GM04504 (cell line): ENCODE results near the gene BDH1.
A peak's percentile ranks its signal among the peaks of the same experiment; 100 is the strongest.

ENCODE experiments used
- DNase-seq: peaks from one replicate; pipeline ENCODE4 v3.0.0-alpha.2; 2012; ENCODE audit warnings: low read depth

Gene BDH1

DNA sequence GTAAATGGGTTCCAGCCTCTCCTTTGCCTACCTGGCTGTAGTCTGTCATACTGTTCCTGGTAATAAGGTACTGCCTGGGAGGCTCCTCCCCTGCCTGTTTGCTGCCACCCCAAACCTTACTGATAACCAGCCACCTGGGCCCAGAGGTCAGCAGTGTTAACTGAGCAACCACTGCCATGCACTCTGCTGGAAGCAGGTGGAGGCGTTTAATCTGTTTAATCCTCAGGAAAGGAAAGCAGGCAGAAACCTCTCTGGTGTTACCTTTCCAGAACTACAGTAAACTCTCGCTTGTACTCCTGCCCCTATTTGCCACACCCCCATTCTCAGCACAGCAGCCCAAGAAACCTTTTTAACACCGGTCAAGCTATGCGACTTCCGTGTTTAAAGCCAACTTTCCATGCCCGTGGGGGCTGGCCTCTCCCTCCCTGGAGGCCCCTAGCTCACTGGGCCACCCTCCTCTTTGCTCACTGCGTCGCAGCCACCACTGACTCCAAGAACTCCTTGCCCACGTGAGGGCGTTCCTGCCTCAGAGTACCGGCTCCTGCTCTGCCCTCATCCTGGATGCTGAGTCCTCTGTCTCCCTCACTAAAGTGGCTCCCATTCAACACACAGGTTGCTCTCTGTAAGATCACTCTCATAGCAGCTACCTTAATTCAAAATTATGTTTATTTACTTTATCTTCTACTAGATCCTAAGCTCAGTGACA is 8.3 kb downstream of the BDH1 start:
- DNase-seq = no peak

DNA sequence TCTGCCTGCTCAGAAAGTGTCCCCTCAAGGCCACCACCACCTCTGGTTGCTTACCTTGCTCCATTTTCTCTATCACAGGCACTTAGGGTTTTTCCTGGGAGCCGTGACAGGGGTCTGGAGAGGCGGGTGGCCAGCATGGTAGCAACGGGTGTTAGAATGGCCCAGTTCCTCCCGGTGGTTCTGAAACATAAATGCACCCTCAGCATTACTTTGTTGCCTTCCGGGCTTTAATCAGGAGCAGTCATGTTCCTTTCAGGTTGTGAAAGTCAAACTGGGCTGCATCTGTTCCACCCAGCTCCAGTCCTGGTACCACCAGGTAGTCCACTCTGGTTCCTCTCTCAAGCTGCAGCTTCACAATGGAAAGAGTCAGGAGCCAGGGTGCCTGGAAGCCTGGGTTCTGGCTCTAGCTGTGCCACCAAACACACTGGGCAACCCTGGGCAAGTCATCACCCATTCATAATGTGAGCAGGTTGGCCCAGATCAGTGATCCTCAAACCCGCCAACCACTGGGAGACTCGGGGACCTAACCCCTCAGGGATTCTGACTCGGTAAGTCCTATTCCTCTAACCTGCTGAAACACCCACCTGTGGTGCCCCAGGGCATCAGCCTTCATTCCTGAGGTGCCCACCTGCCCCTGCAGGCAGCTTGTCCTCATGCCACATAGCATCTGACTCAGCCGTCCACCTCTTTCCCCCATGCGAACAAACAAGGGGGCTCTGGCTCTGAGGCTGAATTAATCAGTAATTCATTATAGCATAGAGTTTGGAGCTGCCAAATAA is 9.3 kb downstream of the BDH1 start:
- no peak for DNase-seq

DNA sequence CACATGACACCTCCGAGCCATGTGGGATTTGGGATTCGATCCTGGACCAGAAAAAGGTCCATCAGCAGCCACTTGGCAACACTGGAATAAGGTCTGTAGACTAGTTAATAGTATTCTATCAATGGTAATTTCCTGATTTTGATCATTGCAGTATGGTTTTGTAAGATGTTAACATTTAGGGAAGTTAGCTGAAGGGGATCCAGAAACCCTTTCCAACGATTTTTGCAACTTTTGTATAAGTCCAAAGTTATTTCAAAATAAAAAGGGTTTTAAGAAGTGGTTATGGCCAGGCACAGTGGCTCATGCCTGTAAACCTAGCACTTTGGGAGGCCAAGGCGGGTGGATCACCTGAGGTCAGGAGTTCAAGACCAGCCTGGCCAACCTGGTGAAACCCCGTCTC is 10.2 kb downstream of the BDH1 start:
- DNase-seq = no peak

DNA sequence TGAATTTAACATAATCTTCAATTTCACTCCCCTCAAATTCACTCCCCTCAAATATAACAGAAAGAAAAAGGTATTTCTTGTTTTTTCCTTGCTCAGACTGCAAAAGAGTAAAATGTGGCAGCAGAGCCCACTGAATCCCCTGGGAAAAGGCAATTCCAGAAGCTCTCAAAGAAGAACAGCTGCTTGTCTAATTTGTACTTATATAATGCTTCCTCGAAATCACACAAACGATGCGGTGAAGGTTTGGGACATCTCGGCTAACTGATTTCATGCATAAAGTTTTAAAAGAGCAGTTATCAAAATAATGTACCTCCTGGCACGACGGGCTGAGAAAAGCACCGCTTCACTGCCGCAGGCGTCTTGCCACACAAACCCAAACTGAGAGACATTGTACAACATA is 10.7 kb downstream of the BDH1 start:
- DNase-seq = no peak

DNA sequence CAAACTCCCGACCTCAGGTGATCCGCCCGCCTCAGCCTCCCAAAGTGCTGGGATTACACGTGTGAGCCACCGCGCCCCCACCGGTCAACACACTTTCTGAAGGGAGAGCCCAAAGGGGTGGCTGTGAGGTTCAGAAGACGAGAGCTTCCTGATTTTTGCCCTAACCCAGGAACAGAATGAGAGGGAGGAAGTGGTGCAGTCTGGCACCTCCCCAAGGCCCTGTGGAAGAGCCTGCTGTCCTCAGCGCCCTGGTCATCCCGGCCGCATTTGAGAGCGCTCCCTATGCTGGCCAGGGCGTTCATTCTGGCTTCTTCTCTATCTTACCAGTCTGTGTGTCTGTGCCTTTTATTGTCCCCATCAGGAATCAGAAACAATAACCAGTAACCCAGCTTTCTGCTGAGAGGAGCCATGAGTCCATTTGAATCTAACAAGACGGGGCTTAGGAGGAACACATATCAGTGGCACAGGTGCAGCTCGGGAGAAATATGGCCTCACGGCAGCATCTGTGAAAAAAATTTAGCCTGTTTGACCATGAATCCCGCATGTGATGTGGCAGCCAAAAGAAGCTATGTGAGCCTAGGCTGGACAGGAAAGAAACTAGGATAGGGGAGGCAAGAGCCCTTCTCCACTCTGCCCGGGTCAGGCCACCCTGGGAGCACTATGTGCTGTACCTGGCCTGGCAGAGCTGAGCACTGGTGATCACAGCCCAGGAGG is 12.9 kb downstream of the BDH1 start:
- no peak for DNase-seq

DNA sequence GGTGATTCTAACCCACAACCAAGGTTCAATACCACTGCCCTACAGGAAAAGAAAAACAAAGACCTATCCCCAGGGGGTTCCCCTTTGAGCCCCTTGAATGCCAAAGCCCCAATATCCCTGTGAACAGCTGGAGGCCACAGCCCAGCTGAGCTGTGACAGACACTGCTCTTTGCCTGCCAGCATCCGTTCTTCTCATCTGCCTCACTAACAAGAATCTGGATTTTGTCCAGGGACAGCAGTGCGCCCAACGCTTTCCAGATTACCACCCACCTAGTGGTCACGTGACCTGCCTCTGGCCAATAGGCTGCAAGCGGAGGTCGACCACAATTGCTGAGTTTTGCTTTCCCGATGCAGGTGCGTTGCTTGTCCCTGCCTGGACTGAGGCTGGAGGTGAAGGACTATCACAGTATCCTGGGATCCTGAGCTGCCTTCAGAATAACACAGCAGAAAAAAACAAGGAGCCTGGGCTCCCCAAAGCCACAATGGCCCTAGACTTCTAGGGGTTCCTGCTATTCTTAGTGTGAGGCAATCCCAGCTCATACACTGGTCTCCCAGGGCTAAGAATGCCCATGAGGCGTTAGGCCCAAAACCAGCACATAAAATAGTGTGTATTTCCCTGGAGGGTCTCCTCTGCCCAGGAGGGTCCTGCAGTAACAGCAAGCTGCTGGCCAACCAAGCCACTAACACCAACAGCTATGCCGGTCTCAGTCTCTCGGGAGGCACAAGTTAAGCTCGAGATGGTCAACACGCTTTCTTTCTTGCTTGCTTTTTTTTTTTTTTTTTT is 13.8 kb downstream of the BDH1 start:
- DNase-seq = peak; percentile 55

DNA sequence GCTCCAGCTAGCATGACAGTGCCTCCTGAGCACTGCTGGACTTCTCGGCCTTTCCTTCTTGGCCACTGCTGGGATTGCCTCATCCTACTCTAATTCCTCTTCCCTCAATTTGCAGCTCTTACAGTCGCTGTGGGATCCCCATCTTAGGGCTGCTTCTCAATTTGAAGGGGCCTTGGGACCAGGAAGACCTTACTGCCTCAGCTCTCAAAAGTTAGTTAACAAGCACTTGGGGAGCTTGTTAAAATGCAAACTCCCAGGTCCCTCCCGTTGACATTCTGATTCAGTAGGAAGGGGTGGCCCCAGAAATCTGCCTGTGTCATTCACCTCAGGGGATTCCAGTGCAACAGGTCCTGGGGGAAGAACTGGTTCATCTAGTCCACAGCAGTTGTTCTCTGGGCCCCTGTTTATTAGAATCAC is 14.8 kb downstream of the BDH1 start:
- DNase-seq = no peak

DNA sequence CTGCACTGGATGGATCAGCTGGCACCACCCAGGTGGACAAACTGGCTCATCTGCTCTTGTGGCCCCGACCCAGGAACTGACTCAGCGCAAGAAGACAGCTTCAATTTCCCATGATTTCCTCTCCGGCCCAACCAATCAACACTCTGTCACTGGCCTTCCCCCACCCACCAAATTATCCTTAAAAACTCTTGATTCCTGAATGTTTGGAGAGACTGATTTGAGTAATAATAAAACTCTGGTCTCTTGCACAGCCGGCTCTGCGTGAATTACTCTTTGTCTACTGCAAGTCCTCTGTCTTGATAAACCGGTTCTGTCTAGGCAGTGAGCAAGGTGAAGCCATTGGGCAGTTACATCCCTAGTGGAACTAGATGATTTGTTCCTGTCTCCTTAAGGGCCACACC is 16.1 kb downstream of the BDH1 start:
- no peak for DNase-seq

DNA sequence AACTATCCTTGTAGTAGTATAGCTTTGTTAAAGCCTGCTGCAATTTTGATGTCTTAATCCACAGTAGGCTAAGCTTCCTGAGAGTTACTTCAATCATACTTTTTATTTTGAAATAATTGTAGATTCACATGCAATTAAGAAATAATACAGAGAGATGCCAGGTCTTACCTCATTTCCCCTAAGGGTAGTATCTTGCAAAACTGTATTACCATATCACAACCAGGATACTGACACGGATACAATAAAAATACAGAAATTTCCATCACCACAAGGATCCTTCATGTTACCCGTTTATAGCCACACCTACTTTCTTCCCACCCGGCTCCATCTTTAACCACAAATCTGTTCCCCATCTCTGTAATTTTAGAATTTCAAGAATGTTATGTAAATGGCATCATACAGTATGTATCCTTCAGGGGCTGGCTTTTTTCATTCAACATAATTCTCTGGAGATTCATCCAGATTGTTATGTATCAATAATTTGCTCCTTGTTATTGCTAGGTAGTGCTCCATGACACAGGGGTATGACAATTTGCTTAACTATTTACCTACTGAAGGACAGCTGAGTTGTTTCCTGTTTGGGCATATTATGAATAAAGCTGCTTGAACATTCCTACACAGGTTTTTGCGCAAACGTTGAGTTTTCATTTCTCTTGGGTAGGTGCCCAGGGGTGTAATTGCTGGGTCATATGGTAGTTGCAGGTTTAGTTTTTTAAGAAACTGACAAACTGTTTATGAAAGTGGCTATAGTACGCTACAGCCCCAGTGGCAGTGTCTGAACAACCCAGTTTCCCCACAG is 21.6 kb downstream of the BDH1 start:
- no peak for DNase-seq

DNA sequence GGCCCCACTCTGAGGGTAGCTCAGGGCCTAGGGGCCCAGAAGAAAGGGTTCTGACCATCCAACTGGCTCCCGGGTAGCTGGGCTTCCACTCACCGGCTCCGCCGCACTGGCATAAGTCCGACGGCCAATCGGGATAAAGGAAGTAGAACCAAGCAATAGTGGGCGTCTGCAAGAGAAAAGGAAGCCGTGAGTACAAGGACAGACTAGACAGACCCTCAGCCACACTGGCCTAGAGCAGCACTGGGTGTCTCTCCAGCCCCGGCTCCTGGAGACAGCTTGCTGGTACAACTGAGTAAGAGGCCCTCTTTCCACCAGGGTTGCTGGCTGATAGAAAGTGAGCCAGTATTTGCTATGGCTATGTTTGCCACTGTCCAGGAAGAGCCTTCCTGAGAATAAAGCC is 22.4 kb downstream of the BDH1 start:
- no peak for DNase-seq

DNA sequence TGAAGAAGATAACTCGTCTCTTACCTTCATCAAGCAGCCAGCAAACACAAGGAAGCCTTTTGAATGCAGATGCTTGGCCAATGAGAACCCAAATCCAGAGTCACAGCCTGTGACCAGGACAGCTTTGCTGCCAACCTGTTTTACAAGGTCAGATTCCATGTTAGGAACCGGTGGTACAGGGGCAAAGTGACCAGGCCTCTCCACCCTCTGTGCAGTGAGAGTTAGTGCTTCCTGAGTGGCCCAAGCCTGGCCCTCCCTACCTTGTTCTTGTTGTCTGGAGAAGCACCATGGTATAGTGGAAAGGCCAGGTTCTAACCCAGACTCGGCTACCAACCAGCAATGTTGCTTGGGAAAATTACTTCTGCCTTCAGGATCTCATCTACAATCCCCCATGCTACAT is 23.4 kb downstream of the BDH1 start:
- no peak for DNase-seq

DNA sequence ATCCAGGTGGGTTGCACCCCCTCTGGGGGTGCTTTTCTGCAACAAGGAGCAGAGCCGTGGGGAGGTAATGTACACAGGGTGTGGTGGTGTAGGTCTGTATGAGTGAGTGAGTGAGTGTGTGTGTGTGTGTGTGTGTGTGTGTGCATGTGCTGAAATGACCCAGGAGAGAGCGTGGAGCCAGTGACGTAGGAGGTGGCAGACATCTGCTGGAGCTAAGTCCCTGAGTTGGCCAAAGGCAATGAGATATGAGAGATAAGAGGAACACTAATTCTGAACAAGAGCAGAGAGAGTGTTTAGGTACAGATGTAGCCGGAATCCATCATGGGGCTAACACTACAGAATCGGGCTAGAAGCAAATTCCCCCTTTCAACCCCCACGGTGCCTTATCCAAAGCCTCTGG is 27.6 kb downstream of the BDH1 start:
- no peak for DNase-seq

DNA sequence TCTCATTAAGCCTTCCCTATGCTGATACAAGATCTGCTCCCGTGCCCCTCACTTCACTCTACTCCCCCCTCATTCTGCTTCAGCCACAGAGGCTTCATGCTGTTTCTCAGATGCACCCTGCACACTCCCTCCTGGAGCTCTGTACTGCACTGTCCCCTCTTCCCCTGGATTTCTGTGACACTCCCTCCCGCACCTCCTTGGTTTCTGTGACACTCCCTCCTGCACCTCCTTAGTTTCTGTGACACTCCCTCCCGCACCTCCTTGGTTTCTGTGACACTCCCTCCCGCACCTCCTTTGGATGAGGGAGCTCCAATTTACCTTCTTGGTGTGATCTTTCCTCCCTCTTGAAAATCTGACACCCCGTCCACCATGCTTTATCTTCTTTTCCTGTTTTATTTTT is 28.2 kb downstream of the BDH1 start:
- no peak for DNase-seq

DNA sequence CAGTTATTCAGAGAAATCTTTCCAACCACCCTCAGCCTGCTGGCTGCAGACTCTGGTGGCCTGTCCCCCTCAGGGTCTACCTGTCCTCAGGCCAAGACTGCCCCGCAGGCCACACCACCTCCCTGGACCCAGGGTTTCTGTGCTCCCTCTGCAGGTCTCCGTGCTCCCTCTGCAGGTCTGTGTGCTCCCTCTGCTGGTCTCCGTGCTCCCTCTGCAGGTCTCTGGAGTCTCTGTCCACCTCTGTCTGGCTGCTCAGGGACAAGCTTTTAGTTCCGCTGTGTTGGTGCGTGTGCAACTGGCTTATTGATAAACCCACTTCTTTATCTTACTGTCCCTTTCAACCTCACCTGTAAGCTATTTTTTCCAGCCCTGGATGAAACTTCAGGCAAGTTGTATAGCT is 30.1 kb downstream of the BDH1 start:
- DNase-seq = no peak

DNA sequence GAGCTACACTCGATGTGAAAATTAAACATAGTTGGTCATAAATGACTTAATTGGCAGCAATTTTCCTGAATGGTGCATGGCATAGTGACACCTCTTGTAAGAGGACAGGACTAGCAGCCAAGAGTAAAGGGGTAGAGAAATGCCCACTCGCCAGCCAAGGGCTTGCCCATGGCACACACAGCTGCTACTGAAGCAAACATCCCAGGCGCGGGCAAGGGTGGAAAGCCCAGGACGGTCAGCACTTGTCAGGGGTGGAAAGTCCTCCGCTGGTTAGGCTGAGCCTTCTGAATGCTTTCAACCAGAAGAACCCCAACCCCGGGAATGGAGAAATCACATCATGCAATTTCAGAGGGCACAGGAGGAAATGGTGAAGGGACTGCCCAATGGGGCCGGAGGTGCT is 31.6 kb downstream of the BDH1 start:
- no peak for DNase-seq

DNA sequence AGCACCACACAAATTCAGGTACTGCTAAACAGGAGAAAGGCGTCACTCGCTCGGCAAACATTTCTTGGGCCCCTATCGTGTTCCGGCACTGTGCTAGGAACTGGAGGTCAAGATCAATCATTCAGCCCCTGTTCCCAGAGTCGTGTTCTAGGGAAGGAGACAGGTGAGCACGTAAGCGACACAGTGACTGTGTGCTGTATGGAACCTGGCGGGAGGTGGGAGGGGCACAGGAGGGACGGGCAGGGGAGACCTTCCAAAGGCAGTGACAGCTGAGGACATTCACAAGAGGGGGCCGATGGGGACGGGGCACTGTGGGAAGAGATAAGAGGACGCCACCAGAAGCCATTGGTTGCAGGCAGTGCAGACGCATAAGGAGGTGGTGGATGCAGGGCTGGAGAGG is 32.2 kb downstream of the BDH1 start:
- no peak for DNase-seq

DNA sequence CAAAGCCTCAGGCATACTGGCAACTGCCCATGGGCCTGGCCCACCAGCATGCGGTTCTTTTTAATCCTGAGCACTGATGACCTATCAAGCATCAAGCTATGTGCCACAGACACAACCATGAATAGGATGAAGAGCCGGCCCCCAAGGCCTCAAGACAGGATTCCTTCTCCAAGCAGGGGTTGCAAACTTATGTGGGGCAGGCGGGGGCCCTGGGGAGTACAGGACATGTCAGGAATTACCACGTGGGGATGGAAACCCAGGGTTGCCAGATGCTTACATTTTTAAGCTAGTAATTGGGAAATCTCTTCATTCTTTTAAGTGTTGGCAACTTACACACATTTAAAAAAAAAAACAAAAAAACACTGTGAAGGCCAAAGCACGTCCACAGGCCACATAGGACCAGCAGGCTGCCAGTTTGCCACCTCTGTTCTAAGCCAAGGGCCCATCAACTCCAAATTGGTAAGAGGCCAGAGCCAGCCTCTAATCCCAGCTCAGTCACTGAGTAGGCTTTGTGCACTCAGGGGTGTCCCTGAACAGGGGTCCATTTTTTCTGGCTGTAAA is 32.8 kb downstream of the BDH1 start:
- DNase-seq = peak; percentile 47

DNA sequence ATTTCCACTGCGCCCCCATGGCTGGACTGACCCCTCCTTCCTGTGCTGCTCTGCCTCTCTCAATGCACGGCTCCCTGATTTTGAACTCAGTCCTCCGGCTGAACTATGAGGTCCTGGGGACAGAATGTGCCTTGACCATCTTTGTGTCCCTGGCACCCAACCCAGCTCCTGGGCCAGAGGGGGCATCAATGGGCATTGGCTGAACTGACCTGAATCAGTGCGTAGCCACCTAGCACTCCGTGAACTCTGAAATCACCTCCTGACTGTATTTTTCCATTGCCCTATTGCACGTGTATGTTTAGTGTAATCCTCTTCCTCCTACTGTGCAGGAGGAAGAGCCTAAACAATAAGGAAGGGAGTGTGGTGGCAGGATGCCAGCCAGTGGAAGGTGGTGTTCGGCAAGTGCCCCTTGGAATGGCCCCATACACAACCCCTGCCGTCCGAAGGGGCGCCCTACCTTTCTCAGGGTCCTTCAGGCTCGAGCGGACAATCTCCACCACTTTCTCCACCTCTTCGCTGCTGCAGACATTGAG is 33.5 kb downstream of the BDH1 start:
- no peak for DNase-seq

DNA sequence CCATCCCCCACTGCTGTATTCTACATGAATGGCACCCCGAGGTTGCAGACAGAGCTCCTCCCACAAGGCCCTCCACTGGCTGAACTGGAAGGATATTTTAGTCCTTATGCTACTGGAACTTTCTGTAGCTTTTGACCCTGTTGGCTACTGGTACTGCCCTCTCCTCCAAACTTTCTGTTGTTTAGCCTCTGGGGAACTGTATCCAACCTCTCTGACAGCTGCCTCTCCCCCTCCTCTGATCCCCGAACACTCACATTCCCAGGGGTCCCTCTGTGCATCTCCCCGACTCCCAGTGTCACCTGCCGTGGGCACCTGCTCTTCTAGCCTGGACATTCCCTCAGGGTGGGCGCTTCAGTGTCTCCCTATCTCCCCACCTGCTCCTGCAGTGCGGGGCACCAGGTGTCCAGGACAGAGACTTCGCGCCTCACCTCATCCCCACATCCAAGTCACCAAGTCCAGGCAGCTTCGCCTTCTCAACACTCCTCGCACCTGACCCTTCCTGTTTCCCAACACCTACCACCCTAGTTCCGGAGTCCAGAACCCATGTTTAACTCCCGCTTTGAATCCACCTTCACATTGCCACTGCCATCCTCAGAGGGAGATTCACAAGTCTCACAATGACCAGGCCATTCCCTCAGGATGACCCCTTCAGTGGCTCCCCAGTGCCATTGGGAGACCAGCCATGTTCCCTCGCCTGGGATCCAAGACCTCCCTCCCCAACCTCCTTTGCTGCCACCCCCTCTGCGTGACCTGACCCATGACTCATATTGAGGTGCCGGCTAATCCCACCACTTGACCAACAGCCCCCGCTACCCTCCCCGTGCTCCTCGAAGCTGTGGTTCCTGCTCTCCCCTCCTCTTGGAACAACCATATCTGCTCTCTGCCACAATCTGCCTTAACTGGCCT is 34.2 kb downstream of the BDH1 start:
- no peak for DNase-seq
